OCI-LY1 (cell line): ENCODE results near the gene THRA.

Source experiments
- H2AFZ ChIP-seq: fragments of 200-600 bp; sonication (generic), shearing (Covaris generic); 2 replicates; pipeline ENCODE4 v1.6.0; 2014; ENCODE audit warnings: antibody characterized with exemption, mild to moderate bottlenecking, low read length
- H3F3A ChIP-seq: fragments of 200-600 bp; sonication (generic), shearing (Covaris generic); 2 replicates; pipeline ENCODE4 v1.6.0; 2014; ENCODE audit warnings: mild to moderate bottlenecking, antibody characterized with exemption, low read length, moderate library complexity; ENCODE audit not compliant: insufficient read depth
- H3K27ac ChIP-seq: fragments of 200-600 bp; sonication (generic); 2 replicates; pipeline ENCODE4 v1.5.1; 2014; ENCODE audit warnings: low read length, mixed run types, mild to moderate bottlenecking, low read depth; ENCODE audit not compliant: poor library complexity, severe bottlenecking
- H3K27me3 ChIP-seq: fragments of 200-600 bp; sonication (generic); 2 replicates; pipeline ENCODE4 v1.6.0; 2014; ENCODE audit warnings: antibody characterized with exemption, mild to moderate bottlenecking, low read length, moderate library complexity; ENCODE audit not compliant: insufficient read depth
- H3K36me3 ChIP-seq: fragments of 200-600 bp; sonication (generic); 2 replicates; pipeline ENCODE4 v1.6.1; 2014; ENCODE audit warnings: mild to moderate bottlenecking, antibody characterized with exemption, low read length, moderate library complexity, mixed read lengths; ENCODE audit not compliant: insufficient read depth
- H3K4me1 ChIP-seq: fragments of 200-600 bp; sonication (generic); 2 replicates; pipeline ENCODE4 v1.5.1; 2014; ENCODE audit warnings: mild to moderate bottlenecking, low read length, moderate library complexity; ENCODE audit not compliant: insufficient read depth, severe bottlenecking
- H3K4me2 ChIP-seq: fragments of 200-600 bp; sonication (generic), shearing (Covaris generic); 2 replicates; pipeline ENCODE4 v1.6.1; 2014; ENCODE audit warnings: low read length
- H3K4me3 ChIP-seq: fragments of 200-600 bp; sonication (generic); 2 replicates; pipeline ENCODE4 v1.5.1; 2014; ENCODE audit warnings: low read length, low read depth, mild to moderate bottlenecking, mixed read lengths; ENCODE audit not compliant: poor library complexity, severe bottlenecking
- H3K79me2 ChIP-seq: fragments of 200-600 bp; shearing (Covaris generic); 2 replicates; pipeline ENCODE4 v1.6.1; 2016; ENCODE audit warnings: mixed run types, low read length, mixed read lengths; ENCODE audit not compliant: insufficient read depth
- H3K9ac ChIP-seq: fragments of 200-600 bp; sonication (generic), shearing (Covaris generic); 2 replicates; pipeline ENCODE4 v1.6.1; 2014; ENCODE audit warnings: mild to moderate bottlenecking, low read length, mixed read lengths
- H3K9me2 ChIP-seq: fragments of 200-600 bp; sonication (generic), shearing (Covaris generic); 2 replicates; pipeline ENCODE4 v1.6.1; 2014; ENCODE audit warnings: low read depth, mild to moderate bottlenecking, low read length, mixed read lengths
- H3K9me3 ChIP-seq: fragments of 200-600 bp; shearing (Covaris generic); 2 replicates; pipeline ENCODE4 v1.6.1; 2014; ENCODE audit warnings: low read length, mixed read lengths
- H4K20me1 ChIP-seq: fragments of 200-600 bp; sonication (generic), shearing (Covaris generic); 2 replicates; pipeline ENCODE4 v1.6.0; 2016; ENCODE audit warnings: mild to moderate bottlenecking, low read length; ENCODE audit not compliant: insufficient read depth
- CTCF ChIP-seq: fragments of 200-600 bp; sonication (generic), shearing (Covaris generic); IDR thresholded peaks from 2 replicates; pipeline ENCODE4 v1.5.1; 2017; ENCODE audit warnings: mild to moderate bottlenecking, antibody characterized with exemption, low read length, moderate library complexity, mixed read lengths
- EZH2 ChIP-seq: fragments of 200-600 bp; sonication (generic), shearing (Covaris generic); IDR thresholded peaks from 2 replicates; pipeline ENCODE4 v1.8.0; 2017; ENCODE audit warnings: borderline replicate concordance, mixed run types, mild to moderate bottlenecking, antibody characterized with exemption, low read length, moderate library complexity, mixed read lengths

The THRA gene

GRCh38 chr17:40067710-40068109, 4.9 kb downstream of the THRA start:
- TF ChIP-seq EZH2 (no peak), CTCF (no peak)
- H3F3A ChIP-seq = no peaks in the 10 kb centered on the region
- no peaks in the 10 kb centered on the region for H3K79me2 ChIP-seq
- no peaks in the 10 kb centered on the region for H3K27me3 ChIP-seq
- H3K36me3 ChIP-seq = no peaks in the 10 kb centered on the region
- H4K20me1 ChIP-seq = no peaks in the 10 kb centered on the region
- H3K9ac ChIP-seq = no peak overlapping the region
- H3K9me3 ChIP-seq = no peaks in the 10 kb centered on the region
- H3K27ac ChIP-seq = no peak overlapping the region
- H2AFZ ChIP-seq = no peak overlapping the region
- no peak overlapping the region for H3K4me2 ChIP-seq
- H3K9me2 ChIP-seq = no peaks in the 10 kb centered on the region
- peaks cover 57% of the 10 kb centered on the region for H3K4me1 ChIP-seq
- no peak overlapping the region for H3K4me3 ChIP-seq

GRCh38 chr17:40068129-40068581, 5.4 kb downstream of the THRA start:
- H3K27ac ChIP-seq = no peak overlapping the region
- no peaks in the 10 kb centered on the region for H3K36me3 ChIP-seq
- no peaks in the 10 kb centered on the region for H4K20me1 ChIP-seq
- no peaks in the 10 kb centered on the region for H3K27me3 ChIP-seq
- H3K4me2 ChIP-seq = peak overlapping the region; percentile 67; the same call in 1 of the 2 replicates
- H3K9me3 ChIP-seq = no peaks in the 10 kb centered on the region
- H3F3A ChIP-seq = no peaks in the 10 kb centered on the region
- TF ChIP-seq CTCF (no peak), EZH2 (no peak)
- no peaks in the 10 kb centered on the region for H3K79me2 ChIP-seq
- no peak overlapping the region for H2AFZ ChIP-seq
- H3K4me1 ChIP-seq = peaks cover 57% of the 10 kb centered on the region
- no peak overlapping the region for H3K4me3 ChIP-seq
- H3K9ac ChIP-seq = peak overlapping the region; percentile 48; the same call in 1 of the 2 replicates
- H3K9me2 ChIP-seq = no peaks in the 10 kb centered on the region

GRCh38 chr17:40068584-40068916, 5.8 kb downstream of the THRA start:
- no peaks in the 10 kb centered on the region for H3K27me3 ChIP-seq
- peaks cover 55% of the 10 kb centered on the region for H3K4me1 ChIP-seq
- peak overlapping the region; percentile 48; the same call in 1 of the 2 replicates for H3K9ac ChIP-seq
- no peaks in the 10 kb centered on the region for H4K20me1 ChIP-seq
- H3K79me2 ChIP-seq = no peaks in the 10 kb centered on the region
- H2AFZ ChIP-seq = peak overlapping the region; percentile 80; the same call in 1 of the 2 replicates
- H3K4me2 ChIP-seq = peak overlapping the region; percentile 67
- peak overlapping the region; percentile 38 for H3K4me3 ChIP-seq
- H3K27ac ChIP-seq = no peak overlapping the region
- no peaks in the 10 kb centered on the region for H3K9me2 ChIP-seq
- no peak for TF ChIP-seq CTCF
- no peak for TF ChIP-seq EZH2
- no peaks in the 10 kb centered on the region for H3K9me3 ChIP-seq
- no peaks in the 10 kb centered on the region for H3F3A ChIP-seq
- no peaks in the 10 kb centered on the region for H3K36me3 ChIP-seq
